Measurements from ENCODE around the gene EYS. TPM values are rescaled to one million over a fixed set of nuclear protein-coding genes. Genes with fewer than 3 reads are reported as not detected.

EYS gene
- total and polyA plus RNA-seq, 2 of the 8 experiments (the other 6 are each of a cell fraction or from before 2014, with no cell fraction given): 0.05 to 0.13 TPM

DNA sequence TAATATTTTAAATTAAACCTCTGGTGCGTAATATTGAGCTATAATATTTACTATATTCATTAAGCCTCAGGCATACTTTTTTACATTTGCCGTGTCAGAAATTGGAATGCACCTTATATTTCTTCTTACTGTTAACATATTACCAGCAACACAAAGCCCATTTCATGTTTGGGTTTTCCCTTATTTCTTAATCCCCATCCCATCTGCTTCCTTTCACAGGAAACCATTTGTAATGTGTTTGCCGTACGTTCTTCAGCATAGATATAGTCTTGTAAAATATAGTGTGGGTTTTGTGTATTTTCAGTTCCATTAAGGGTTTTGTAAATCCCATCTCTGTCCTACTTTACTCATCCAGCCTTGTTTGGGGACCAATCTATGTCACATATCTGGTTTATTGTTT, 6.5 kb downstream of the EYS start (continued):
- TF ChIP-seq FOSL1 (IDR thresholded peaks at IDR 0.05; ENCODE audit: insufficient read depth, low read depth, low read length) (no peak), SRF (IDR thresholded peaks at IDR 0.05; ENCODE audit: low read depth, low read length) (no peak), TAF7 (optimal IDR thresholded peaks at IDR 0.05; ENCODE audit: borderline replicate concordance, low read depth, low read length) (no peak), CREB1 (IDR thresholded peaks at IDR 0.05) (no peak)

All from H1 (cell line).